Measurements from ENCODE around the gene TPSAB1.

- TF ChIP-seq CTCF (IDR thresholded peaks at IDR 0.05) (no peak), POLR2A (IDR thresholded peaks at IDR 0.05) (no peak), EP300 (IDR thresholded peaks at IDR 0.05) (no peak)
Observed at GRCh38 chr16:1202274-1202673, 38.2 kb upstream of the TPSAB1 start.

All from ovary (tissue), 3 donors.